Mammary epithelial cell (primary cell): ENCODE measurements around the gene GRIA1.

ENCODE experiments used
- CTCF ChIP-seq, 2 donors: IDR thresholded peaks in 1 of 2; conservative IDR thresholded peaks in 1 of 2; 2 replicates each; pipeline ENCODE4 v1.5.1; 2011 to 2012; ENCODE audit warnings: inconsistent platforms in 2 of 2, low read length in 2 of 2, mild to moderate bottlenecking in 2 of 2, control low read depth in 1 of 2, low read depth in 1 of 2; ENCODE audit not compliant: insufficient read depth in 1 of 2; ENCODE audit errors: extremely low read depth in 1 of 2
- EZH2 ChIP-seq: IDR thresholded peaks from 2 replicates; pipeline ENCODE4 v1.6.1; 2012; ENCODE audit warnings: low read length, inconsistent platforms, borderline replicate concordance

GRCh38 chr5:153469423-153469822 lies 21.0 kb upstream of the GRIA1 start:
- no peak for TF ChIP-seq CTCF (conservative IDR thresholded peaks at IDR 0.05 in 1 of 2, IDR thresholded peaks at IDR 0.05 in 1 of 2; ENCODE audit: extremely low read depth in 1 of 2, insufficient read depth in 1 of 2, low read depth in 1 of 2, low read length in 2 of 2)
- TF ChIP-seq EZH2, result no peak
